Measurements from ENCODE around the gene DEPP1.

- no peak for TF ChIP-seq CTCF (IDR thresholded peaks at IDR 0.05)
- no peak for TF ChIP-seq POLR2A (IDR thresholded peaks at IDR 0.05)
Measured at GRCh38 chr10:44982496-44982895, 3.9 kb upstream of the DEPP1 start.
